ENCODE results near the gene CTPS1.

The CTPS1 gene

DNA sequence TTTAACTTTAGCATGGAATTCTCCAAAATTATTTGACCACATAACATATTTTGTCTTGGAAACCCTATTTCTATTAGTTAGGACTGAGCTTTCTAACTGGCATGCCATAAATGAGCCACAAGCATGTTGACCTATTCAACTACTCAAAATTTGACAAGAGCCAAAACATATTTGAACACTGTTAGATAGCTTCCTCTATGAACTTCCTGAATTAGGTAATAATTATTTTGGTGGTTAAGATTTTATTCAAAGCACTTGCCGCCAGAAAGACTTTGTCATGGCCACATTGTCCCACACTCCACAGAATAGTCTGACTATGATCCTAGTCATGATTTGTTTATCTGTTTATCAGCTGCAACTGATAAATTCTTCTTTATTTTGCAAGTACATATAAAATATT, 23.1 kb upstream of the CTPS1 start:
- no peak for DNase-seq (ENCODE audit: low read depth, low spot score)
- no peak overlapping the region for H3K4me3 ChIP-seq (ENCODE audit: low read length)

- no peak for DNase-seq (ENCODE audit: low read depth, low spot score)
- H3K4me3 ChIP-seq (ENCODE audit: low read length) = no peak overlapping the region
These were observed 21.3 kb upstream of the CTPS1 start for GRCh38 chr1:40958210-40958609.

DNA sequence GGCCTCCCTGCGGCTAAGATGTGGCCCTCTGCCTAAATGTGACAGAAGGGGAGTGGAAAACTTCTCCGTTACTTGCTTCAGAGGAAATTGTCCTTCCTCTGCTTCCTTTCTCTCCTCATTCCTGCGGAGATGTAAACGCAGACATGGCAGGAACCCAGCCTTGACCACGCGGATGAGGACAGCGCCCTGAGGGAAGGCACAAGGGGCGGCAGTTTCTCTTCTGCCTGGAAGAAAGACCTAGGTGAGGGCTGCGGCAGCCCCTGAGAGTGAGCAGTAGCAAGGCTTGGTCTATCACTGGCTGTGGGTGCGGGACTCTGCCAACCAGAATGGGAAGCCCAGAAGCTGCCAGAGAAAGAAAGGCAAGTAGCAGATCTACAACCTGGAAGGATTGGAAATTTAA, 14.0 kb upstream of the CTPS1 start:
- DNase-seq (ENCODE audit: low read depth, low spot score) = no peak

GRCh38 chr1:40966417-40966816, 13.1 kb upstream of the CTPS1 start:
- H3K4me3 ChIP-seq (ENCODE audit: low read length) = no peak overlapping the region
- no peak for DNase-seq (ENCODE audit: low read depth, low spot score)

More for the DNA sequence above, 14.0 kb upstream of the CTPS1 start:
- H3K4me3 ChIP-seq (ENCODE audit: low read length) = no peak overlapping the region

DNA sequence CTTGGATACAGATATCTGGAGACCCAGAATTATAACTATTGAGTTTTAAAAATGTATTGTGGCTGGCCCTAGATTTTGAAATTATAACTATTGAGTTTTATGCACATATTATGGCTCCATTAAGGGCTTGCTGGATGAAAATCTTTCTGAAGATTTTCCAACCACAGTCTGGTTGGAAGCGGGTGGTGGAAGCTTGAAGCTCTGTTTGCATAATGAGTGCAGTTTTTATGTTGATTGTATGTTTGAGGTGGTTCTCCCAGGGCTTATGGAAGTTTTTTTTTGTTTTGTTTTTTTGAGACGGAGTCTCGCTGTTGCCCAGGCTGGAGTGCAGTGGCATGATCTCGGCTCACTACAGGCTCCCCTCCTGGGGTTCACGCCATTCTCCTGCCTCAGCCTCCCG, 10.1 kb upstream of the CTPS1 start:
- H3K4me3 ChIP-seq (ENCODE audit: low read length) = no peak overlapping the region
- no peak for DNase-seq (ENCODE audit: low read depth, low spot score)

- no peak for DNase-seq (ENCODE audit: low read depth, low spot score)
These were observed 7.5 kb upstream of the CTPS1 start for GRCh38 chr1:40971966-40972365.

GRCh38 chr1:40973912-40974311, 5.6 kb upstream of the CTPS1 start:
- H3K4me3 ChIP-seq (ENCODE audit: low read length) = no peak overlapping the region
- DNase-seq (ENCODE audit: low read depth, low spot score) = no peak

More at GRCh38 chr1:40971966-40972365, 7.5 kb upstream of the CTPS1 start:
- H3K4me3 ChIP-seq (ENCODE audit: low read length) = no peak overlapping the region

DNA sequence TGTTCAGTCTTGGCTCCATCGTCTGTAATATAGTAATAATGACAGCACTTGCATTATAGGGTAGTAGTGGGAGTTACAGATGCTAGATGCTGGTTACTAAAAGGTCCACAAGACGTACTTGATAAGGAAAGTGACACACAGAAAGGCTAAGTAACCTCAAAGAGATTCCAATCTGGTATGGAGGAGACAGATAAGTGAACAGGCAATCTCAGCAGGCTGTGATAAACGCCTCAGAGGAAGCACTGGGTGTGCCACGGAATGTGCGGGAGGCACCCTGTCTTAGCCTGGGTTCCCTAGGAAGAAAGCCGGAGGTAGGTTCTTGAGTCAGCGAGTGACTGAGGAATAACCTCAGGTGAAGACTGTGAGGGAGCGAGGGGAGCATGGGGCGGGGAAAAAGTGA, 4.6 kb upstream of the CTPS1 start:
- DNase-seq (ENCODE audit: low read depth, low spot score) = no peak
- H3K4me3 ChIP-seq (ENCODE audit: low read length) = no peak overlapping the region

DNA sequence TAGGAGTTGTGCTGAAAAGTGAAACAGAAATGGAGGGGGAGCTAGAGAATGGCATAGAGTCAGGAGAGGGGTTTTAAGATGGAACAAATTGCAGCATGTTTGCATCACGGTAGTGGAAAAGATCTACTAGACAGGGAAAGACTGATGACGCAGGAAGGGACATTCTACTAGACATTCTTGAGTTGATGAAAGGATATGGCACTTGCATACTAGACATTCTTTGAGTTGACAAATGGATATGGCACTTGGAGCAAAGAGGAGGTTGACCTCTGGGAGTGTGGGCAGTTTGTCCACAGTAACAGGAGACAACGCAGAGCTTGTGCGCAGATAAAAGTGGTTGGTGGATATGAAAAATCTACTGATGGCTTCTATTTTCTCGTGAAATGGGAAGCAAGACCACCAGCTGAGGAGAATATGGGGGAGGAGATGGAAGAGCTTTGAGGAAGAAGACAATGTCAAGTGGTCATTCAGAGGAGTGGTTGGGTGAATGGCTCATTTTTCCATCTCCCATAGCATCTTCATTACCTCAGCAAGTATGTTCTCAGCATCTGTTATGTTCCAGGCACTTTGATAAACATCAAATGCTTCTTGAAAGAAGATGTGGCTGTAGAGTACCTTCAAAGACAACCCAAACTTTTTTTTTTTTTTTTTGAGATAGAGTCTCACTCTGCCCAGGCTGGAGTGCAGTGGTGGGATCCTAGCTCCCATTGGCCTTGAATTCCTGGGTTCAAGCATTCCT, 2.4 kb upstream of the CTPS1 start:
- DNase-seq (ENCODE audit: low read depth, low spot score) = peak; percentile 20
- H3K4me3 ChIP-seq (ENCODE audit: low read length) = no peak overlapping the region

DNA sequence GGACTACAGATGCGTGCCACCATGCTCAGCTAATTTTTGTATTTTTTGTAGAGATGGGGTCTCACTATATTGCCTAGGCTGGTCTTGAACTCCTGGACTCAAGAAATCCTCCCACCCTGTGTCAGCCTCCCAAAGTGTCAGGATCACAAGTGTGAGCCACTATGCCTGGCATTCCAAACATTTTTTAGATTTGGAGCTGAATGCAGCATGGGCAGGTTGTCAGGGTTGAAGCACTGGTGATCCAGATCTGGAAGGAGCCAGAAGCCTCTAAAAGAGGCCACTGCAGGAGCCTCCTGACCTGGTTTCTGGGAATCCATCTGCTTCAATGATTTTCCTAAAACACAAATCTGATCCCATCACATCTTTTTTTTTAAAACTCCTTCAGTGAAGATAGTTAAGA, 1.8 kb upstream of the CTPS1 start:
- H3K4me3 ChIP-seq (ENCODE audit: low read length) = no peak overlapping the region
- no peak for DNase-seq (ENCODE audit: low read depth, low spot score)

- H3K4me3 ChIP-seq (ENCODE audit: low read length) = peak overlapping the region; percentile 74
- no peak for DNase-seq (ENCODE audit: low read depth, low spot score)
These were observed 633 bp upstream of the CTPS1 start for GRCh38 chr1:40978886-40979240.

DNA sequence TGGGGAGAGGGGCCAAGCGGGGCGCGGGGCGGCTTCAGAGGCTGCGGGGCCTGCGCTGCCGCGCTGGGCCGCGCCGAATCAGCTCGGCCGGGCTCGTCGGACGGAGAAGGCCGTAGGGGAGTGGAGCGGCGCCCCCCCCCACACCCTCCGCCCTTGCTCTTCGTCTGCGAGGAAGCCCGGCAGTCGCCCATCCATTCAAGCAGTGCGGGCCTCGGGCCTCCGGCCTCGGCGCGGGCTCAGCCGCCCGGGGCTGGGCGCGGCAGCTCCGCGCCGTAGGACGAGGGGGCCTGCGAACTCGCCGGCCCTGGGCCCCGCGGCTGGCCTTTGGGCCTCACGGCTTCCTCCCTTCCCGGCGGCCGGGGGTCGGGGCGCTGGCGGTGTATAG, 564 bp downstream of the CTPS1 start:
- no peak for DNase-seq (ENCODE audit: low read depth, low spot score)

DNA sequence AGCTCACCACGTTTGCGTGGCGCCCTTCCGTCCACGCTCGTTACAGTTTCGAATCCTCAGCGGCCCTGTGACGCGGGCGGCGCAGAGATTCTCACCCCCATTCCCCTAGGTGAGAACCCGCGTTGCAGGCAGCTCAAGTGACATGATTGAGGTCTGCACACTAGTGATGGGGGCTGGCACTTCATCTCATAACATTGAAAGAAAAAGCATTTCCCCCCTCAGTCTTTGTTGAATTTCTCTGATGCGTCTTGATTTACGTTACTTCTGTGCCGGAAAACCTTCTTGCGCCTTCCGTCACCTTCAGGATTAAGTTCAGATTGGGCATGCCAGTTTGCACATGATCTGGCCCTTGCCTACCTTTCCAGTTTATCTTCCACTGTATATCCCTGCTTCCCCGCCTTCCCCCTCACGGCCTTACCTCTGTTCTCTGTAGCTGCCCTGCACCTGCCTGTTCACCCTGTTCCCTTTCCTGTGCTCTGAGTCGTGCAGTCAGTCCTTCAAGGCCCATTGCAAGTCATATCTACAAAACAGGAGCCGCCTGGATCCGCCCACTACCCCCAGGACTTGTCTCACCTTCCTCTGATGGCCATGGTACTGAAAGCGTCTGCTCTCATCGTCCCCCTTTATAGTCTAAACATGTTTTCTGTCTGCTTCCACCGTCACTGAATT, 1.1 kb downstream of the CTPS1 start:
- peak overlapping the region; percentile 74 for H3K4me3 ChIP-seq (ENCODE audit: low read length)
- peak; percentile 32 for DNase-seq (ENCODE audit: low read depth, low spot score)

More for the DNA sequence above, 564 bp downstream of the CTPS1 start:
- H3K4me3 ChIP-seq (ENCODE audit: low read length) = peak overlapping the region; percentile 74

DNA sequence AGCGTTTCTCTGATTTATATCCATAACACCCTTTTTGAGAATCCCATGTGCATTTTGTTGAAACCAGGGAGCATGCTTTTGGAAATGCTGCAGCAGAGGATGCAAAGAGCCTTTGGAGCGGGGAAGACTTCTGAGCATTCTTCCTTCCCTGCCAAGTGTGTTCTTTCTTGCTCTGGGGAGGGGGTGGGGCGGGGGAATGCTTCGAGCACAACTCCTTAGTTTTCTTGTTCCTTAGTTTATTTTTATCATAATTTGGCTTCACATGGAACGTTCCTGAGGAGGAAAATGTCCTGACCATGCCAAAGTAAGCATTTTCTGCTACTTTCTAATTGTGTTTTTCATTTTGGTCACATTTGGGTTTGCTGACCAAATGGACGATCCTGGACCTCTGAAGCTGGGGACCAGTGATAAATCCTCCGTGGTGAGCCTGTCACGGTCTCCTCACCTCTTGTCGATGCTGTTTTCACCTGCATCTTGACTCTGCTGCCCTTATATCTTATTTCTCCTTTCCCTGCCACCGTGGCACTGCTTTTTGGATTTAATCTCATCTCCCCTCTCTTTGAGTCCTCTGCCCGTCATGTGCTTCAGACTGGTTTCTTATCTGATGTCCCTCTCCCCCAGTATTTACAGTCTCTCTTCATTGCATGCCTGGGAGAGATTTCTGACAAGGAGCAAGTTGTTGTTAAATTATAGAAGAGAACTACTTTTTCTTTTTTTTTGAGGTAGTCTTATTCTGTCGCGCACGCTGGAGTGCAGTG, 2.4 kb downstream of the CTPS1 start:
- DNase-seq (ENCODE audit: low read depth, low spot score) = no peak
- peak overlapping the region; percentile 74; the same call in 1 of the 2 replicates for H3K4me3 ChIP-seq (ENCODE audit: low read length)

- H3K4me3 ChIP-seq (ENCODE audit: low read length) = no peak overlapping the region
- DNase-seq (ENCODE audit: low read depth, low spot score) = no peak
These were observed 3.2 kb downstream of the CTPS1 start for GRCh38 chr1:40982721-40983120.

DNA sequence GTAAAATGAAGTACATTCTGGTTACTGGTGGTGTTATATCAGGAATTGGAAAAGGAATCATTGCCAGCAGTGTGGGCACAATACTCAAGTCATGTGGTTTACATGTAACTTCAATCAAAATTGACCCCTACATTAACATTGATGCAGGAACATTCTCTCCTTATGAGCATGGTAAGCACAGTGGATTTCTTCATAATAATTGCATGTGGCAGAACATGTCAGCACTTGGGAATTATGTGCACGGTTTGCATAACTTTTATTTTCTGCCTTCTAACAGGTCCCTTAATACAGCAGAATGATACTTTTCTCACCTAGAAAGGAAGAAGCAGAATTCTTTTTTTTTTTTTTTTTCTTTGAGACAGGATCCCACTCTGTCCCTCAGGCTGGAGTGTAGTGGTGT, 3.8 kb downstream of the CTPS1 start:
- no peak for DNase-seq (ENCODE audit: low read depth, low spot score)

DNA sequence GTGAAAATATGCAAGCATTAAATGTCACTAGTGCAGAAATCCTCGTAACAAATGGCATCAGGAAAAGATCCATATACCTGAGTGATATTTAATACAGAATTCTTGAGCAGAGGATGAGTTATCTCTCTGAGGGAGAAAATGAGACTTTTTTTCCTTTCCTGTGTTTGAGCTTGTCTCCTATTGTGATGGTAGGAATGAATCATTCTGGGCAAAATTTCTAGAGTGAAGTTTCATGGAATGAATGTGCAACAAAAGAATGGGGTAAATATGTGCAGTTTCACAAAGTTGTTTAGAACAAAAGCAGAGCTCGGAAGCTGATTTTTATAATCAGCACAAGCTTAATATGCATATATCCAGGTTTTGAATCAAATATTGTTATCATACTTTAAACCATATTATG, 4.6 kb downstream of the CTPS1 start:
- DNase-seq (ENCODE audit: low read depth, low spot score) = no peak
- no peak overlapping the region for H3K4me3 ChIP-seq (ENCODE audit: low read length)

More for the DNA sequence above, 3.8 kb downstream of the CTPS1 start:
- H3K4me3 ChIP-seq (ENCODE audit: low read length) = no peak overlapping the region

GRCh38 chr1:40984531-40984930, 5.0 kb downstream of the CTPS1 start:
- H3K4me3 ChIP-seq (ENCODE audit: low read length) = no peak overlapping the region
- no peak for DNase-seq (ENCODE audit: low read depth, low spot score)

GRCh38 chr1:40985161-40985560, 5.7 kb downstream of the CTPS1 start:
- no peak for DNase-seq (ENCODE audit: low read depth, low spot score)
- no peak overlapping the region for H3K4me3 ChIP-seq (ENCODE audit: low read length)

- H3K4me3 ChIP-seq (ENCODE audit: low read length) = no peak overlapping the region
These were observed 6.4 kb downstream of the CTPS1 start for GRCh38 chr1:40985875-40986274.

More at GRCh38 chr1:40985875-40986274, 6.4 kb downstream of the CTPS1 start:
- DNase-seq (ENCODE audit: low read depth, low spot score) = no peak
